HUDEP-2 (cell line): ENCODE data around the gene CFAP97D1.

Experiments
- DNase-seq, 76 experiments: peaks; one replicate each; lab custom pipeline; 2025; ENCODE audit not compliant: unreplicated experiment in 76 of 76; lab: John Stamatoyannopoulos, UW

CFAP97D1 gene

DNA sequence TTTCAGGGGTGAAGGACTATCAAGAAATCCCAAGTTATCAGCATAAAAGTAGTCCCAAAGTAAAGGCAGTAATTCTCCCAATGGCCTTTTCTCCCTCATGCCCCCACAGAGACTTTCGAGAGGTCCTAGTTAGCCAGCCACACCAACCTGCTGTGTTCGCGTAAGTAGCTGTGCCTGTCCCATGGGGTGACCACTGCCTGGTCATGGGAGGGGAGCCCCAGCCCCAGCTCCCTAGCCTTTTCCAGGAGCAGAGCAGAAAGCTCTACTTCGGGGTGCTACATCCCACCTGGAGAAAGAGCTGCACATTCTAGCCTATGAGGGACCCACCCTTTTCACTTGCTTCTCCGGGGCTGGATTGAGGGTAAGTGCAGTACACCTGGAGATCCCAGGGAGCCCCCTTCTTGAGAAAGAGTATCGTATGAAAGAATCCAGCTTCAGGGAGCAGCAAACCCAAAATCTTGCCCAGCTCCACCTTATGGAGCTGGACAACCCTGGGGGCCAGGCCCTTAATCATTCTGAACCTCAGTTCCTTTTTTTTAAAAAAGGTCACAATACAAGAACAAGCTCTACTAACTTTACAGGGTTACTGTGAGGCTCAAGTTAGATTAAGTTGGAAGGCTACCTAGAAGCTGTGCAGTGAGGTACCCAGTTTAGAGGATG is 13.1 kb upstream of the CFAP97D1 start:
- DNase-seq: no peak

DNA sequence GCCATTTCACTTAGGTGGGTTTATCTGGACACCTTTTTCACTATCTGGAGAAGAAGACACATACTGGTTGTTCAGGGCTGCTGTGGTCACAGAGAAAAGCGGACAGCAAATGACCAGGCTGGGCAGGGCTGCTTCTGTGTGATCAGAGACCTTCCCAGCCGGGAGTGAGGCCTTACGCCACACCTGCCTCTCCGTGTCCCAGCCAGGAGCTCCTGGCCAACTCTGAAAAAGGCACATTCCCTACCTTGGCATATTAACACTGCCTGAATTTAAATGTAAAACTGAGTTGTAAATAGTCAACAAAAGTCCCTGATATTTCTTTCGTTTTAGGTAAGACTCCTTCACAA is 12.5 kb upstream of the CFAP97D1 start:
- DNase-seq: no peak

DNA sequence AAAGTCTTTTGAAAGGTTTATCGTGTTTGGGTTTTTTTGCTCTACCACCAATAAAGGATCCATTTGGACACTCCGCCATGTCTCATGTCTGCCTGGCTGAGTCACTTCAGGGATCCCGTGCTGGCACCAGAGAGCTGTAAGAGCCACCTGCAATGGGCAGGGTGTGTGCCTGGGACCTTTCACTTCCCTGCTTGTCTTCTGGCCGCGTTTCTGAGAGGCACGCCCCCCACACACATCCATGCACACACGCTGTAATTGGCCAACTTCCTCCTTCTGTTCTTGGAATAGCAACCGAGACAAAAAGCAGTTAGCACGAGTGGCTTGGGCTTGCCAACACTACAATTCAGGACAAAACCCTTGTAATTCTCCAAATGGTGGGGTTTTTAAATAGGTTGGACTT is 11.9 kb upstream of the CFAP97D1 start:
- DNase-seq: peak in 6 of 76 experiments; percentile 2 to 25 (median 5)

- no peak for DNase-seq
These were observed 11.3 kb upstream of the CFAP97D1 start for GRCh38 chr17:43768943-43769342.

DNA sequence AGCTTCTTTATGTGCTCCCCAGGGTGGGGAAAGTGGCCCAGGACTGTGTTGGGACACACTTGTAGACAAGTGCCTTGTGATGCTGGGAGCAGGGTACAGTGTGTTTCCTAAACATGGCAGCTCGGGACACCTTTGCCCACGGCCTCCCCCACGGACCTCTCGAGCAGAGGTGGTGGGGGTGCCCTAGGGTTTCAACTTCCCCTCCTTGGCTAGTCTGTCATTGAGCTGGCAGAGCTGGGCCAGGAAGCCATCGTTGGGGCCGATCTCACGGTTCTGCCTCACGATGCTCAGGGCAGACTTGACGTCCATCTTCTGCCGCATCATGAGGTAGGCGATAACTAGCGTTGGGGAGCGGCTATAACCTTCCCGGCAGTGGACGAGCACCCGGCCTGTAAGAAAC is 10.8 kb upstream of the CFAP97D1 start:
- no peak for DNase-seq

GRCh38 chr17:43769859-43770258 is 10.4 kb upstream of the CFAP97D1 start:
- DNase-seq: no peak

GRCh38 chr17:43770957-43771356 is 9.3 kb upstream of the CFAP97D1 start:
- no peak for DNase-seq

DNA sequence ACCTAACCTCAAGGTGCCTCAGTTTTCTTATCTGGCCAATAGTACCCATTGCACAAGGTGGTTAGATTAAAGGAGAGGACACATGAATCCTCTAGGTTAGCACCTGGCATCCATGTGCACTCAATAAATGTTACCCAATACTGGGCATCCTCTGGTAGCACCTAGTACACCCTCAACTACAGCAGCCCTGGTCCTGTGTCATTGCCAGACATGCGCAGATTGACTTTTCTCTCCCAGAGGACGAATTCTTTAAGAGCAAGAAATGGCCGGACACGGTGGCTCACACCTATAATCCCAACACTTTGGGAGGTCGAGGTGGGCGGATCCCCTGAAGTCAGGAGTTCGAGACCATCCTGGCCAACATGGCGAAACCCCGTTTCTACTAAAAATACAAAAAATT is 8.8 kb upstream of the CFAP97D1 start:
- DNase-seq: no peak

DNA sequence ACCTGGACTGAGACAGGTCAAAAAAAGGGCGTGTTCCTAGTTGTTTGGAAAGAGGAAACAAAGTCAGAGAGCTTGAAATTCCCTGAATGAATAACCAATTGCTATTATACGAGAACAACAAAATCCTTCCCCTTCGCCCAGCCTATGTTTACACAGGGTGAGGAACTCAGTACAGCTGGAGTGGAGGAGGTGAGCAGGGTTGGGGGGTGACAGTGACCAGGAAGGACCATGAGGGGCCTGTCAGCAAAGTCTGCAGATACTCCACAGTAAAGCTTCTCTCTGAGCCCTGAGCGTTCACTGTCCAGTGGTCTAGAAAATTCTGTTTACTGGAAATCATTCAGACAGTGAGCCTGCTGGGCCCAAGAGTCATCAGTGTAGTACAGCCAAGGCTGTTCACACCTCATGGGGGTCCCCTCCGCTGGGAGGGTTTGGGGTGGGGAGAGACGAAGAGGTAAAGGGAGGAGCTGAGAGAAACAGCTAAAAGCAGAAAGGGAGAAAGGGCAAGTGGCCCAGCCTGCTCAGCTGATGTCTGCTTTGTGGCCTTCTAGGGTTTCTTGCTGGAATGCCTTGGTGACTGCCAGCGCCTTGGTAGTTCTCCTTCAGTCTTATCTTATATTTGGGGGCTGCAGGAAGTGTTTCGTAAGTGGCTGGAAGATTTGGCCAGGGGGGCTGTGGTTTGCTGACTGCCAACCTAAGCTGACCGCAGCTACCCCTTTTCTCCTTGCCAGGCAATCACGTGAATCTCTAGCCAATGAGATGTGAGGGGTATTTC is 7.2 kb upstream of the CFAP97D1 start:
- DNase-seq: peak in 44 of 76 experiments; percentile 7 to 73 (median 37)

DNA sequence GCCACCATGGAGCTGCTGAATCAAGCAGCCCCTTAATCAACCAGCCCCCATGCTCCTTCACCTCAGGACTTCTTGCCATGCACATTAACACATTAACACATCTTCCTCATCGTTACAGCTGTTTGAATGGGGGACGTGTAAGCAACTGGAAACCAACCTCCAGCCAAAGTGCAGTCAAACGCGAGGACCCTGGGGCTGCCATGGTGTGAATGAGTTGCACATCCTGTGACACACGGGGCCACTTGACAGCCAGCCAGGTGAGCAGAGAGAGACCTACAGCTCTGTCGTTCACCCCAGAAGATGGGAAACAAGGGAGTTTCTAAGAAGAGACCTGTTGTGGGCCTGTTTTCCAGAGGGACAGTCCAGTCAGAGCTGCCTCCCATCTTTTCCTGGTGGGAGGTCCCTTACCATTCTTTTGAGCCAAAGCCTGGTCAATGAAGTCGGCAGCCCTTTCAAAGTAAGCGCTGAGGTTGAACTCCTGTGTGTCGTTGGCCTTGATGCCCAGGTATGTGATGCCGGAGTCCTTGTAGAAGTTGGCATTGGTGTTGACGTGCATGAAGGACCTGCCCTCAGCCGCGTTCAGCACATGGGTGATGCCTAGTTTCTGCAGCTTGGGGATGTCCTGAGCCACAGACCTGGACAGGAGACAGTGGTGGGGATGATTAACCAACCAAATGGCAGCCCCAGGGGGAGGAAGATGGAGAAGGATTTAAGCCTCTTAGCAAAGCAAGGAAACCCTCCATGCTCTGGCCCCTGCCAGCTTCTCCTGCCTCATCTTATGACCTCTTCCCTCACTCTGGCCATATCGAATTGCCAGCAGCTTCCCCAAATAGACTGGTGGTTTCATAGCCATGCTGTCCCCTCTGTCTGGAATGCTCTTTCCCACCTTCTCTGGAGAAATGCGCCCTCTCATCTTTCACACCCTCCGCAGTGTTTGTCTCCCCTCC is 5.7 kb upstream of the CFAP97D1 start:
- DNase-seq: no peak

- peak in 58 of 76 experiments; percentile 4 to 66 (median 41) for DNase-seq
These were observed 1.7 kb upstream of the CFAP97D1 start, which contains the start of gene DUSP3 for GRCh38 chr17:43778337-43779144. Gene DUSP3, minus strand, starts transcription at chr17:43778977. Its CDS starts 53 bp downstream, at chr17:43778924.

DNA sequence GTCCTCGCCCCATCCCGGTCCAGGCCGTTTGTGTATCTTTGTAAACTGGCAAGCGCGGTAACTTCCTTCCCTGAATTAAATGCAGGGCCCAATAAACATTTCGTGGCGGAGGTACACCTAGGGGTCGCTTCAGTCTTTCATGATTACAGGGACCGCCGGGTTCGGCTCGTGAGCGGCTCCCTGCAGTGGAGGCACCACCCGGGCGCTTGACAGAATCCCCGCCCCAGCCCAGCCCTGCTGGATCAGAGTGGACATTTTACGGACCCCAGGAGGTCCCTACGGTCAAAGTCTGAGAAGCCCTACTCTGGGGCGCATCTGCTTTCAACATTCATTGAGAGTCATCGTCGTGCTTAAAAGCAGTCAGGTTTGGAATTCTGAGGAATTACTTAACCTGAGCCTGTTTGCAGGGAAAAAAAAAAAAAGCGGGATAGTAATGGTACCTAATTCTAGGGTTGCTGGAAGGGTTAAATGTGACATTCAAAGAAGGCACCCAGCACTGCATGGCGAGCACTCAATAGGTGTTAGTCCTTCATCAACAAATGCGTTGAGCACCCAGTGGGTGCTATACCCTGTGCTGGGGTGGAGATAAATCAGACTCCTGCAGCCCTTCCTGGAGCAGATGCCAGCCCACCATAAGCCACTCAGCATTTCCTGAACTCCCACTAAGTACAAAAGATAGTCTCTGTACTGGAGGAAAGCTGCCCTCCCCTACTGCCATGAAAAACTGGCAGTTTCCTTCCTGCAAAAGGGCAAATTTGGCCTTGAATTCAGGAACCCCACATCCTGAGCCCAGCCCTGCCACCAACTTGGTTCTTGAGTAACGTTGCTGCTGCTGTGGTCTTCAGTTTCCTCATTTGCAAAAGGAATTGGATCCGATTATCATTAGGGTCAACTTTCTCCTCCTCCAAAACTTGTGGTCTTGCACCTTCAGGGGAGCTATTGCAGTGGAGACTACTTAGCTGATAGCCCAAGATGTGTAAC is 800 bp upstream of the CFAP97D1 start:
- peak in 2 of 76 experiments; percentile 10 to 45 for DNase-seq

DNA sequence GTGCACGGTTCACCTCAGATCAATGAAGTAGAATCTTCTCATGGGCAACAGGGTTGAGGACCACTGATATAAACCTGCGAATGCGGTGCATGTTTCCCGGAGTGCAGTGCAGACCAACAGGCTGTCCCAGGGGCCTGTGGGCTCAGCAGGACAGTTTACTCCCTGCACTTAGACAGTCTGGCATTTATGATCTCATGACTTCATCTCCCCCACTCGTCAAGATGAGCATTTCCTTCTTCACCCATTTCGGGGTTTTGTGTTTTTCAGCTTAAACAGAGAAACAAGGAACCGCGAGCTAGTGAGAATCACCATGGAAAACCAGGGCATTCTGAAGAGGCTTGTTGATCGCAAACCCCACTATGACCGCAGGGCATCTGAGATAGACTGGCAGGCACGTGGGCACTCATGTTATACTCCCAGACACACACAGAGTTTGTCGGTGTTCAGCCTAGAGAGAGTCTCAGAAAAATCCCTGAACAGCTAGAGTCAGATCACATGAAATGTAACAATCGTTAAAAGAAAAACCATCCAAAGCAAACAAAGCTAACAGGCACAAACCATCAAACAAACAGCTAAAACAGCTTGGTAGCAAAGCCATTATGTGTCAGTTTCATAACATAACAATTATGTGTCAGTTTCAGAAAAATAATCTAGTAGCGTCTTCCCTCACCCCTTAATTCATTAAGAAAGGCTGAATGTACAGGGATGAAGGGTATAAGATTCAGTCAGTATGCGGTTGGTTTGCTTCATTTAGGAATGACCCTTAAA is 2.9 kb downstream of the CFAP97D1 start:
- DNase-seq: no peak

DNA sequence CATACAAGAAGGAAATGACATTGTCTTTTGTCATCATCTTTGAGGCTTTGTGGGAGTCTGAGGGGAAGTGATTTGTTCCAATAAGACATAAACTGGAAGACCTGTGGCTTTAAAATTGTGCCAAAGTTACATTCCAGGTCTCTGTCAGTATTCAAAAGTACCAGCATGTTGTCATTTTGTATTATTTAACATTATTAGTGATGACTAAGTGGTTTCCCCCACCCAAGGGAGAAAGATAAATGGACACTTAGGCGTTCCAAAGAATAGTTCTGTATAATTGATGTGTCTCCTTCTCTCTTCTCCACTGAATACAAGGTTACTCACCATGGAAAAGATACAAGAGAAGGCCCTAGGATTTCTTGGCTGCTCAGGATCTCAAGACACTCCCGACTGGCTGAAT is 3.8 kb downstream of the CFAP97D1 start:
- no peak for DNase-seq

DNA sequence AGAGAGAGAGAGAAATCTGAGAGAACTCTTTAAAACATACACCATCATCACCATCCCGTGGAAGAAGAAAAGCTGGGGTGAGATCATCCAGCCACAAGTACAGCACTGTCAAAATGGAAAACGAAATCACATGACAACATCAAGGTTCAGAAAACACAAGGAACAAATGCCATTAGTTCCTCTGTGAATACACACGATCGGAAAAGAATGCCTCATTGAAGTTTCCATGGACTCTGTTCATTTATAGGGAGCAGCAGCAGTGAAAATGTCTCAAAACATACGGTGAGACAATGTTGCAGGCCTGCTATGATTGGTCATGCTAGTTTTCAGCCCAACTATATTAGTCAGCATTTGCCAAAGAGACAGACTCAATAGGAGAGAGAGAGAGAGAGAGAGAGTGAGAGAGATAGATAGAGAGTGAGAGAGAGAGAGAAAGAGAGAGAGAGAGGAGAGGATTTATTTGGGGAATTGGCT is 4.4 kb downstream of the CFAP97D1 start:
- DNase-seq: no peak

GRCh38 chr17:43787728-43788127 is 7.5 kb downstream of the CFAP97D1 start:
- no peak for DNase-seq

GRCh38 chr17:43788540-43788939 is 8.3 kb downstream of the CFAP97D1 start:
- no peak for DNase-seq

GRCh38 chr17:43789482-43789881 is 9.2 kb downstream of the CFAP97D1 start:
- no peak for DNase-seq
